HEK293T (cell line): ENCODE data around the gene PDPR.
"Not testable (repeated sequence)": the region's sequence is repeated elsewhere in the genome, so short reads cannot be mapped to it uniquely, and the experiment has no call there.

ENCODE experiments used
- ARNT ChIP-seq: fragments of 450-650 bp; IDR thresholded peaks from 2 replicates; pipeline ENCODE4 v1.6.1; 2017; ENCODE audit warnings: mild to moderate bottlenecking
- BHLHE40 ChIP-seq: fragments of 450-650 bp; IDR thresholded peaks from 2 replicates; pipeline ENCODE4 v1.6.1; 2016; ENCODE audit warnings: mild to moderate bottlenecking, moderate library complexity, borderline replicate concordance
- CTBP1 ChIP-seq: fragments of 450-650 bp; IDR thresholded peaks from 2 replicates; pipeline ENCODE4 v1.6.1; 2016; ENCODE audit warnings: borderline replicate concordance
- ELF4 ChIP-seq: fragments of 450-650 bp; IDR thresholded peaks from 2 replicates; pipeline ENCODE4 v1.6.1; 2017; ENCODE audit warnings: antibody characterized with exemption
- FOXA1 ChIP-seq: fragments of 450-650 bp; IDR thresholded peaks from 2 replicates; pipeline ENCODE4 v1.6.1; 2016; ENCODE audit warnings: mild to moderate bottlenecking
- FOXK2 ChIP-seq: fragments of 450-650 bp; IDR thresholded peaks from 2 replicates; pipeline ENCODE4 v1.6.1; 2016; ENCODE audit warnings: mild to moderate bottlenecking
- FOXM1 ChIP-seq: fragments of 450-650 bp; IDR thresholded peaks from 2 replicates; pipeline ENCODE4 v1.6.1; 2017; ENCODE audit warnings: mild to moderate bottlenecking, borderline replicate concordance
- HDGF ChIP-seq: fragments of 450-650 bp; IDR thresholded peaks from 2 replicates; pipeline ENCODE4 v1.6.1; 2017; ENCODE audit warnings: antibody characterized with exemption, borderline replicate concordance
- NFRKB ChIP-seq: fragments of 450-650 bp; IDR thresholded peaks from 2 replicates; pipeline ENCODE4 v1.6.1; 2016; ENCODE audit warnings: mild to moderate bottlenecking, moderate library complexity
- SP1 ChIP-seq: fragments of 450-650 bp; IDR thresholded peaks from 2 replicates; pipeline ENCODE4 v1.6.1; 2017
- ZNF384 ChIP-seq: fragments of 450-650 bp; IDR thresholded peaks from 2 replicates; pipeline ENCODE4 v1.6.1; 2016

- TF ChIP-seq FOXK2, BHLHE40, CTBP1, FOXM1, FOXA1, HDGF, SP1, ZNF384, NFRKB, ELF4, ARNT: not testable (repeated sequence)
These were observed 48.8 kb upstream of the PDPR start for GRCh38 chr16:70065376-70065745.
